Right lobe of liver (tissue), 4 donors: ENCODE results near the gene LDB2.

ENCODE experiments used
- POLR2A ChIP-seq: fragments of 450-650 bp; IDR thresholded peaks from one replicate; pipeline ENCODE4 v1.6.1; 2017; ENCODE audit warnings: antibody characterized with exemption, mild to moderate bottlenecking
- TF ChIP-seq, protein P1 (sequence below), 4 donors: fragments of 200-600 bp in 3 of 4; fragments of 450-650 bp in 1 of 4; IDR thresholded peaks; one replicate each; pipeline versions ENCODE4 v1.5.1 to v1.8.0; 2016 to 2022; ENCODE audit warnings: antibody characterized with exemption in 4 of 4, mild to moderate bottlenecking in 2 of 4
- donor health status: DM: no; HTN: no; CAD: no.
- donor health status: DM: no; HTN: no; CAD: no.
- donor health status: DM: no; HTN: yes; CAD: no.

DNA sequence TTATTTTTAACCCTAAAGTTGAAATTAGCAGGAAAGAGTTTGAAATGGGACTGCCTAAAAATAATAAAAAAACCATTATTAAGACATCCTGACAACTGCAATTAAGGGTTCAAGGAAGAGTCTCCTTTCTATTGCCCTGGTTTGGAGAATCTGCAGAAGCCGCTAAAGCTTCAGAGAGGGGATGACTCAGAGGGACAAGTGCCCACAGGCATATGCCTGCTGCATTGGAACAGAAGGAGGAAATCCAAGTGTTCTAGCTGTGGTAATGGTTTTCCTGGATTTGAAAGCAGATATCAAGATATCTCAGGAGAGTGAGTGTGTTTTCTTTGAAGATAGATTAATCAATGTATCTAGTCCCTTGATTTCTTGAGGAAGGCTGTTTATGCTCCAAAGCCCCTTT lies 437.1 kb downstream of the LDB2 start:
- no peak for TF ChIP-seq POLR2A
- TF ChIP-seq, protein P1, sequence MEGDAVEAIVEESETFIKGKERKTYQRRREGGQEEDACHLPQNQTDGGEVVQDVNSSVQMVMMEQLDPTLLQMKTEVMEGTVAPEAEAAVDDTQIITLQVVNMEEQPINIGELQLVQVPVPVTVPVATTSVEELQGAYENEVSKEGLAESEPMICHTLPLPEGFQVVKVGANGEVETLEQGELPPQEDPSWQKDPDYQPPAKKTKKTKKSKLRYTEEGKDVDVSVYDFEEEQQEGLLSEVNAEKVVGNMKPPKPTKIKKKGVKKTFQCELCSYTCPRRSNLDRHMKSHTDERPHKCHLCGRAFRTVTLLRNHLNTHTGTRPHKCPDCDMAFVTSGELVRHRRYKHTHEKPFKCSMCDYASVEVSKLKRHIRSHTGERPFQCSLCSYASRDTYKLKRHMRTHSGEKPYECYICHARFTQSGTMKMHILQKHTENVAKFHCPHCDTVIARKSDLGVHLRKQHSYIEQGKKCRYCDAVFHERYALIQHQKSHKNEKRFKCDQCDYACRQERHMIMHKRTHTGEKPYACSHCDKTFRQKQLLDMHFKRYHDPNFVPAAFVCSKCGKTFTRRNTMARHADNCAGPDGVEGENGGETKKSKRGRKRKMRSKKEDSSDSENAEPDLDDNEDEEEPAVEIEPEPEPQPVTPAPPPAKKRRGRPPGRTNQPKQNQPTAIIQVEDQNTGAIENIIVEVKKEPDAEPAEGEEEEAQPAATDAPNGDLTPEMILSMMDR (IDR thresholded peaks at IDR 0.05): no peak
